Esophagus squamous epithelium (tissue), 4 donors: Measurements from ENCODE around the gene ADCY5.

Experiments used
- CTCF ChIP-seq, 6 experiments: fragments of 450-650 bp in 4 of 6; fragments of 200-600 bp in 2 of 6; sonication (generic) in 2 of 6; IDR thresholded peaks; one replicate each; pipeline ENCODE4 v1.5.1; 2016 to 2019; ENCODE audit warnings: antibody characterized with exemption in 6 of 6, mild to moderate bottlenecking in 4 of 6, moderate library complexity in 4 of 6
- POLR2A ChIP-seq, 4 donors: fragments of 450-650 bp; IDR thresholded peaks; one replicate each; pipeline ENCODE4 v1.6.1; 2017; ENCODE audit warnings: antibody characterized with exemption in 4 of 4, mild to moderate bottlenecking in 4 of 4, moderate library complexity in 3 of 4

DNA sequence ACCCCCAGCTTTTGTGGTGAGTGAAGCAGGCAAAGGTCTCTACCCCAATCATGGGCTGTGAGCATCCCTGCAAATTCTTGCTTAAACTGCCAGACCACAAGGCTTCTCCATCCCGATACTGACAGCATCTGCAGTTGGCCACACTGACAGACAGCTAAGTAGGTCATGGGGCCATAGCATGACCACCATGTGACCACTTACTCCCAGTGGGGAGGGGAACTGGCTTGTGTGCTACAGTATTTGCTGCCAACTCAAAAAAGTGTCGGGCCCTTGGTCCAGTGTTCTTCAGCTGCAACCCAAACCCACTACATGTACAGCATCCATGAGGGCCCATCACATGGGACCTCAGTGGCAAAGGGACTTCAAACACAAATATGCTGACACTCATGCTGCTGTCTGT, 143.7 kb downstream of the ADCY5 start:
- no peak for TF ChIP-seq CTCF (IDR thresholded peaks at IDR 0.05)
- TF ChIP-seq POLR2A (IDR thresholded peaks at IDR 0.05) = no peak
